HepG2 (cell line): ENCODE data around the gene DHX57. TPM values are rescaled to one million over a fixed set of nuclear protein-coding genes. Genes with fewer than 3 reads are reported as not detected.

Source experiments
- ATF2 ChIP-seq: sonication (generic); formaldehyde crosslinking; IDR thresholded peaks from 2 replicates; pipeline ENCODE4 v1.4.0; 2020; ENCODE audit warnings: missing genetic modification reagents
- CREM ChIP-seq, 2 experiments: sonication (generic) in 1 of 2; formaldehyde crosslinking in 1 of 2; IDR thresholded peaks; 2 replicates each; pipeline versions ENCODE4 v1.4.0 to v1.6.1; 2016 to 2020; ENCODE audit warnings: antibody characterized with exemption in 1 of 2, mild to moderate bottlenecking in 1 of 2, missing genetic modification reagents in 1 of 2
- HMG20A ChIP-seq: IDR thresholded peaks from 2 replicates; pipeline ENCODE4 v1.6.1; 2016; ENCODE audit warnings: borderline replicate concordance
- HNRNPUL1 ChIP-seq: fragments of 200-400 bp; formaldehyde crosslinking; IDR thresholded peaks from 2 replicates; pipeline ENCODE4 v1.6.1; 2017; ENCODE audit warnings: low read depth, mild to moderate bottlenecking, low read length, moderate library complexity
- IKZF4 ChIP-seq: sonication (generic); formaldehyde crosslinking; IDR thresholded peaks from 2 replicates; pipeline ENCODE4 v1.5.1; 2020; ENCODE audit warnings: borderline replicate concordance, mild to moderate bottlenecking, low read depth, missing genetic modification reagents; ENCODE audit errors: not compliant biosample characterization
- KLF11 ChIP-seq: IDR thresholded peaks from 2 replicates; pipeline ENCODE4 v1.6.1; 2016; ENCODE audit warnings: missing compliant biosample characterization
- MYNN ChIP-seq: sonication (generic); formaldehyde crosslinking; IDR thresholded peaks from 2 replicates; pipeline ENCODE4 v1.4.0; 2020; ENCODE audit warnings: mild to moderate bottlenecking, low read depth, missing genetic modification reagents
- NR0B2 ChIP-seq: sonication (generic); formaldehyde crosslinking; IDR thresholded peaks from 2 replicates; pipeline ENCODE4 v1.4.0; 2020; ENCODE audit warnings: mild to moderate bottlenecking, missing genetic modification reagents
- PITX1 ChIP-seq: sonication (generic); formaldehyde crosslinking; IDR thresholded peaks from 2 replicates; pipeline ENCODE4 v1.5.1; 2020; ENCODE audit warnings: mild to moderate bottlenecking, missing genetic modification reagents
- PPARG ChIP-seq: conservative IDR thresholded peaks from 2 replicates; pipeline ENCODE4 v1.6.1; 2016; ENCODE audit warnings: missing biosample characterization, missing genetic modification reagents
- SP140L ChIP-seq: sonication (generic); formaldehyde crosslinking; IDR thresholded peaks from 2 replicates; pipeline ENCODE4 v1.4.0; 2020; ENCODE audit warnings: missing genetic modification reagents, borderline replicate concordance
- SRSF9 ChIP-seq: fragments of 200-400 bp; formaldehyde crosslinking; IDR thresholded peaks from 2 replicates; pipeline ENCODE4 v1.6.1; 2018; ENCODE audit warnings: borderline replicate concordance, mild to moderate bottlenecking, low read depth, low read length; ENCODE audit not compliant: insufficient read depth, poor library complexity, severe bottlenecking
- TRAFD1 ChIP-seq: sonication (generic); formaldehyde crosslinking; IDR thresholded peaks from 2 replicates; pipeline ENCODE4 v1.5.1; 2020; ENCODE audit warnings: missing genetic modification reagents, mild to moderate bottlenecking, borderline replicate concordance
- ZBTB44 ChIP-seq: sonication (generic); formaldehyde crosslinking; IDR thresholded peaks from 2 replicates; pipeline ENCODE4 v1.4.0; 2020; ENCODE audit warnings: missing genetic modification reagents
- ZEB1 ChIP-seq: IDR thresholded peaks from 2 replicates; pipeline ENCODE4 v1.6.1; 2012; ENCODE audit warnings: mild to moderate bottlenecking, low read depth, inconsistent platforms; ENCODE audit not compliant: insufficient replicate concordance
- ZFP36L1 ChIP-seq: sonication (generic); formaldehyde crosslinking; IDR thresholded peaks from 2 replicates; pipeline ENCODE4 v1.8.0; 2022; ENCODE audit warnings: mild to moderate bottlenecking, missing genetic modification reagents, moderate library complexity
- ZGPAT ChIP-seq: IDR thresholded peaks from 2 replicates; pipeline ENCODE4 v1.6.1; 2016; ENCODE audit warnings: mild to moderate bottlenecking
- ZNF20 ChIP-seq: sonication (generic); formaldehyde crosslinking; IDR thresholded peaks from 2 replicates; pipeline ENCODE4 v1.4.0; 2020; ENCODE audit warnings: mild to moderate bottlenecking, moderate library complexity, missing genetic modification reagents
- ZNF207 ChIP-seq: fragments of 450-650 bp; IDR thresholded peaks from 2 replicates; pipeline ENCODE4 v1.6.1; 2016; ENCODE audit warnings: antibody characterized with exemption, borderline replicate concordance
- ZNF234 ChIP-seq: sonication (generic); formaldehyde crosslinking; conservative IDR thresholded peaks from 2 replicates; pipeline ENCODE4 v1.5.1; 2020; ENCODE audit warnings: mild to moderate bottlenecking, missing genetic modification reagents
- ZNF740 ChIP-seq: sonication (generic); formaldehyde crosslinking; IDR thresholded peaks from 2 replicates; pipeline ENCODE4 v1.4.0; 2020; ENCODE audit warnings: missing genetic modification reagents
- polyA plus RNA-seq, 8 experiments: library from polyadenylated mRNA; depleted of rRNA in 3 of 8; stranded (reverse) in 7 of 8; unstranded in 1 of 8; fragments of >200 nt; fragmentation: Illumina TruSeq in 4 of 8; extraction: Trizol in 4 of 8; gene quantifications; 2 replicates each; pipeline versions ENCODE4 v1.2.1 to v1.2.3, GENCODE V29; 2011 to 2016; ENCODE audit warnings: low read depth in 4 of 8, missing spikeins in 1 of 8, mixed read lengths in 1 of 8; ENCODE audit not compliant: insufficient read depth in 1 of 8
- total RNA-seq, 5 experiments: library from RNA; depleted of rRNA; stranded (reverse); fragments of >200 nt; fragmentation: Illumina TruSeq; extraction: Trizol; gene quantifications; 2 replicates each; pipeline ENCODE4 v1.2.3, GENCODE V29; 2016; ENCODE audit warnings: low read depth in 1 of 5

DHX57 gene
- total and polyA plus RNA-seq, 2 of the 13 experiments (the other 11 are each of a cell fraction or from before 2014, with no cell fraction given) = 9.2 to 24.2 TPM

GRCh38 chr2:38907743-38908562 is 32.2 kb upstream of the DHX57 start (continued):
- peak; percentile 92 for TF ChIP-seq ZGPAT (CRISPR knock-in tag)
- no peak for TF ChIP-seq SP140L (CRISPR knock-in tag)
- no peak for TF ChIP-seq ZNF207
- TF ChIP-seq NR0B2 (CRISPR knock-in tag) = no peak
- no peak for TF ChIP-seq ZFP36L1
- peak; percentile 24 for TF ChIP-seq ZEB1
- TF ChIP-seq KLF11 = no peak
- TF ChIP-seq IKZF4 (CRISPR knock-in tag) = no peak
- no peak for TF ChIP-seq TRAFD1 (CRISPR knock-in tag)
- peak; percentile 67 for TF ChIP-seq PPARG (CRISPR knock-in tag)
- TF ChIP-seq CREM (IDR thresholded peaks at IDR 0.05) = peak; percentile 55
- TF ChIP-seq CREM (CRISPR knock-in tag; IDR thresholded peaks at IDR 0.05) = no peak
- TF ChIP-seq PITX1 (CRISPR knock-in tag) = peak; percentile 28; the same call in 1 of the 2 replicates
- TF ChIP-seq ZNF20 (CRISPR knock-in tag) = 0 out of 2 replicates have a peak, but pooled peaks have one; percentile 76
- no peak for TF ChIP-seq ZNF740 (CRISPR knock-in tag)
- TF ChIP-seq MYNN = no peak
- peak; percentile 86; the same call in 1 of the 2 replicates for TF ChIP-seq HMG20A
- TF ChIP-seq HNRNPUL1 = no peak
- TF ChIP-seq ZNF234 (CRISPR knock-in tag) = no peak
- TF ChIP-seq ATF2 (CRISPR knock-in tag) = no peak
- TF ChIP-seq SRSF9 = no peak
- TF ChIP-seq ZBTB44 (CRISPR knock-in tag) = no peak
